ENCODE measurements around the gene FBN3.

- TF ChIP-seq POLR2AphosphoS5 (IDR thresholded peaks at IDR 0.05) (no peak), CTCF (IDR thresholded peaks at IDR 0.05) (no peak), POLR2A (IDR thresholded peaks at IDR 0.05; ENCODE audit: low read depth) (no peak)
These were observed 91.7 kb downstream of the FBN3 start for GRCh38 chr19:8057545-8058270.
